Kidney epithelial cell (primary cell): ENCODE measurements around the gene TMEM114. TPM values are rescaled to one million over a fixed set of nuclear protein-coding genes. Genes with fewer than 3 reads are reported as not detected.

ENCODE experiments used
- DNase-seq: peaks from one replicate; pipeline ENCODE4 v3.0.0-alpha.2; 2010; ENCODE audit warnings: low read depth
- H3K27me3 ChIP-seq: 2 replicates; pipeline ENCODE4 v1.6.0; 2011; ENCODE audit warnings: low read length; ENCODE audit not compliant: control insufficient read depth, insufficient read depth
- H3K36me3 ChIP-seq: 2 replicates; pipeline ENCODE4 v1.5.1; 2011; ENCODE audit warnings: low read length; ENCODE audit not compliant: control insufficient read depth, insufficient read depth
- H3K4me3 ChIP-seq: 2 replicates; pipeline ENCODE4 v1.5.1; 2011; ENCODE audit warnings: low read depth, mild to moderate bottlenecking, control low read depth, low read length
- CTCF ChIP-seq: IDR thresholded peaks from 2 replicates; pipeline ENCODE4 v1.5.1; 2011; ENCODE audit warnings: mild to moderate bottlenecking, moderate library complexity, low read length, control low read depth, inconsistent platforms; ENCODE audit not compliant: insufficient read depth, poor library complexity, severe bottlenecking
- total RNA-seq: library from RNA; depleted of rRNA; stranded (reverse); fragments of >200 nt; gene quantifications from 2 replicates; pipeline ENCODE4 v1.2.3, GENCODE V29; 2015

Gene TMEM114
- total RNA-seq, 1 donor from 2014 or later, result not detected

- DNase-seq, result no peak
- Histone ChIP-seq H3K36me3 (no peaks in the 10 kb centered on the region), H3K4me3 (no peak overlapping the region), H3K27me3 (peaks cover 35% of the 10 kb centered on the region)
- no peak for TF ChIP-seq CTCF
Observed at GRCh38 chr16:8590811-8591210, 500 bp upstream of the TMEM114 start.

GRCh38 chr16:8589057-8589899 lies 1.0 kb downstream of the TMEM114 start:
- TF ChIP-seq CTCF, result no peak
- H3K27me3 ChIP-seq, result peaks cover 37% of the 10 kb centered on the region
- no peak overlapping the region for H3K4me3 ChIP-seq

GRCh38 chr16:8588682-8589056 lies 1.6 kb downstream of the TMEM114 start:
- peaks cover 37% of the 10 kb centered on the region for H3K27me3 ChIP-seq
- no peaks in the 10 kb centered on the region for H3K36me3 ChIP-seq
- H3K4me3 ChIP-seq, result no peak overlapping the region
- no peak for TF ChIP-seq CTCF
- no peak for DNase-seq

More at GRCh38 chr16:8589057-8589899, 1.0 kb downstream of the TMEM114 start:
- DNase-seq, result no peak
- no peaks in the 10 kb centered on the region for H3K36me3 ChIP-seq

- no peak for TF ChIP-seq CTCF
- H3K27me3 ChIP-seq, result peaks cover 35% of the 10 kb centered on the region
- no peak for DNase-seq
Observed at GRCh38 chr16:8587065-8587464, 3.2 kb downstream of the TMEM114 start.

GRCh38 chr16:8585857-8586256 lies 4.5 kb downstream of the TMEM114 start:
- peaks cover 33% of the 10 kb centered on the region for H3K27me3 ChIP-seq
- no peak for DNase-seq
- H3K36me3 ChIP-seq, result no peaks in the 10 kb centered on the region
- no peak for TF ChIP-seq CTCF
- H3K4me3 ChIP-seq, result no peak overlapping the region

More at GRCh38 chr16:8587065-8587464, 3.2 kb downstream of the TMEM114 start:
- Histone ChIP-seq H3K36me3 (no peaks in the 10 kb centered on the region), H3K4me3 (no peak overlapping the region)

GRCh38 chr16:8585041-8585440 lies 5.3 kb downstream of the TMEM114 start:
- DNase-seq, result no peak
- Histone ChIP-seq H3K4me3 (no peak overlapping the region), H3K27me3 (peaks cover 25% of the 10 kb centered on the region), H3K36me3 (no peaks in the 10 kb centered on the region)
- TF ChIP-seq CTCF, result no peak
